ENCODE results near the gene EFS.
"Not testable (repeated sequence)": the region's sequence is repeated elsewhere in the genome, so short reads cannot be mapped to it uniquely, and the experiment has no call there.

The EFS gene

DNA sequence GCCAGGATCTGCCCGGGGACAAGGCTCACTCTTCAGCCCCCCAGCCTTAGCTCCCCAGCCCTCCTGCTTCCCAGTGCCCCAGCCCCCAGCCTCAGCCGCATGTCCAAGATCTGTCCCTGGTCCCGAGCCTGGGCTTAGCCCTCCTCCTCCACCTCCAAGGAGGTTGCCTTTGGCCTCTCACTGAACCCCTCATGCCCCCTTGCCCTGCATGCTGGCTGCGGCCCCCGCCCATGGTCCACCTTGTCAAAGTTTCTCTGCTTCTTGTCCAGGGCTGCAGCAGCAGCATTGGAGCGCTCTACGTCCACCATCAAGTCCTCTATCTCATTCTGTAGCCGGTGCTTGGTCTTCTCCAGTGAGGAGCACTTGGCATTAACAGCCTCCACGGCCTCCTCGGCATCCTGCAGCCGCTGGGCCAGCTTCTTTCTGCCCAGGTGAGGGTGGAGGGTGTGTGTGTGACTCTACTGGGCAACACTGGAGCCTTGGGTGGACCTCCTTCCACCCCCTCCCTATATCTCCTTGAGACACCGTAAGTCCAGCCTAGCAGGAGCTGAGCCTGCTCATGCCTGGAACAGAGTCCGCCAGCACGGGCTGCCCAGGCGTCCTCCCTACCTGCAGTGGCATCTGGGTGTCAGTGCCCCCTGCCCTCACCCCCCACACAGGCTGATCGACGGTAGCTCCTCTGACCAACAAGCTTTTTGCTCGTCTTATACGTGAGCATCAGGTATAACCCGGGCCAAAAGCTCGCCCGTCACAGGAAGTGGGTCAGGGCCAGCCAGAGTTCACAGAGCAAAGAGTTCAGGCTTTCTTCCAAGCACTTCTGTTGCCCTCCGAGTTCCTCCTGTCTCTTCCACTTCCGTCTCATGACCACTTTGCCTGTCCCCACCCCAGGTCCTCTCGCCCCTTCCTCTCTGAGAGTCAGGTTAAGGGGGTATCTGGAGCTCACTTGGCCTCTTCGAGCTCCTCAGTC, 23.2 kb upstream of the EFS start:
- TF ChIP-seq ZNF274 (IDR thresholded peaks at IDR 0.05; ENCODE audit: low read depth, low read length): no peak
- no peak overlapping the region for H3K4me3 ChIP-seq (ENCODE audit: low read length)

DNA sequence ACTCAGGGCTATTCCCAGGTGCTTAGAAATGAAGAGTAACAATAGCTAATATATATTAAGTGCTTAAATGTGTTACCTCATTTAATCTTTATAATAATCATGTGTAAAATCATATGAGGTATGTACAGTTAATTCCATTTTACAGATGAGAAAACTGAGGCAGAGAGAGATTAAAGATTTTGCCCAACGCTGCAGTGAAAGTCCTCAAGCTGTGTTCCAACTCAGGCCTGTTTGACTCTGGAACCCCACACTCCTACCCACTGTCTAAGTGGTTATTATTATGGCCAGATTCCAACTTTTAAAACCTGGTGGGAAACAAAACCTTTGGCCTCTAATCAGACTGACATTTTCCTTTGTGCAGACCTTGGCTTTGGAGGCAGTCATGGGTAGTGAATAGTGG, 22.0 kb upstream of the EFS start:
- no peak overlapping the region for H3K4me3 ChIP-seq (ENCODE audit: low read length)
- no peak for TF ChIP-seq ZNF274 (IDR thresholded peaks at IDR 0.05; ENCODE audit: low read depth, low read length)

DNA sequence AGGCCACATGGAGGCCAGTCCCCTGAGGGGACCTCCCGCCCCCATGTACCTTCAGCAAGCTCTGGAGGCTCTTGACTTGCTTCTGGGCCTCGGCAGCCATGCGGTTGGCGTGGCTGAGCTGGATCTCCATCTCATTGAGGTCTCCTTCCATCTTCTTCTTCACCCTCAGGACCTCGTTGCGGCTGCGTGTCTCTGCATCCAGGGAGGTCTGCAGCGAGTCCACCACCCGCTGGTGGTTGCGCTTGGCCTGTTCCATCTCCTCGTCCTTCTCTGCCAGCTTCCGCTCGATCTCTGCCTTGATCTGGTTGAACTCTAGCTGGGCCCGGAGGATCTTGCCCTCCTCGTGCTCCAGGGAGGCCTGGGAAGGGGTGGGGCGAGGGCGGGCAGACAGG, 21.3 kb upstream of the EFS start:
- H3K4me3 ChIP-seq (ENCODE audit: low read length): not testable (repeated sequence)

DNA sequence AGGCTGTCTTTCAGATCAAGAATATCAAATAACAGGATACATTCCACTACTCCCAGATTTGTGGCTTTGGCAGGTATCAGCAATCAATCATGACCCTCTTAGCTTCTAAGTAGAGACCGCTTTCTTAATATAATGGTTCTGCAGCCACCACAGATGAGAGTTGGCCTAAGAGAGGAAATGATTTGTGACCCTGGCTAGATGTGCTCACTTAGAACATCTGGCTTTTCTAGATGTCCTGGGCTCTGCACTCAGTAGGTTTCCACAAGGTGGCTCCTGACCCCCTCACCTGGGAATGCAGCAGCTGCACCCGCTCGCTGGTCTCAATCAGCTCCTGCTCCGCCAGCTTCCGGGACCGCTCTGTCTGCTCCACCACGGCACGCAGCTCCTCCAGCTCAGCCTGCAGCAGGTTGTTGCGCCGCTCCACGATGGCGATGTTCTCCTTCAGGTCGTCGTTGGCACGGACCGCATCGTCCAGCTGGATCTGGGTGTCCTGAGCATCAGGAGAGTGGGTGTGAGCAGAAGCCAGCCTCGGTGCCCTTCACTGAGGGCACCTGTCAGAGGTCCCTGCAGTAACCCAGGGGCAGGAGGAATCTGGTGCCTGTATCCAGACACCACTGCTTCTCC, 20.8 kb upstream of the EFS start:
- no peak for TF ChIP-seq ZNF274 (IDR thresholded peaks at IDR 0.05; ENCODE audit: low read depth, low read length)
- no peak overlapping the region for H3K4me3 ChIP-seq (ENCODE audit: low read length)

DNA sequence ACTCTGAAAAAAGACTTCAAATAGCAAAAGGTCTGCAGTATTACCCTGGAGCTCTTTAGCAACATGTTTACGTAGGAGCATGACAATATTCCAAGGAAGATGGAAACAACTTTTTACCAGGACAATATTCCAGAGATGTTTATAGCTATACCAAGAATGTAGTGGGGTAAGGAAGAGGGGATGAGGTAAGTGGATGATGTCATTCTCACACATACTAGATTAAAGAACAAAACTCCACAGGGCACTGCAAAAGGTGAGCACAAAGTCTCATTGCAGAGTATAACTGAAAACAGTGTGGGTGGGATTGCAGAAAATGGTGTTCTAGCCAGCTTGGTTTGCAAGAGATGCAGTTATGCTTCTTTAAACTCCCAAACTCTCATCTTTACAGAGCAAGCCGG, 20.3 kb upstream of the EFS start:
- no peak overlapping the region for H3K4me3 ChIP-seq (ENCODE audit: low read length)
- no peak for TF ChIP-seq ZNF274 (IDR thresholded peaks at IDR 0.05; ENCODE audit: low read depth, low read length)

DNA sequence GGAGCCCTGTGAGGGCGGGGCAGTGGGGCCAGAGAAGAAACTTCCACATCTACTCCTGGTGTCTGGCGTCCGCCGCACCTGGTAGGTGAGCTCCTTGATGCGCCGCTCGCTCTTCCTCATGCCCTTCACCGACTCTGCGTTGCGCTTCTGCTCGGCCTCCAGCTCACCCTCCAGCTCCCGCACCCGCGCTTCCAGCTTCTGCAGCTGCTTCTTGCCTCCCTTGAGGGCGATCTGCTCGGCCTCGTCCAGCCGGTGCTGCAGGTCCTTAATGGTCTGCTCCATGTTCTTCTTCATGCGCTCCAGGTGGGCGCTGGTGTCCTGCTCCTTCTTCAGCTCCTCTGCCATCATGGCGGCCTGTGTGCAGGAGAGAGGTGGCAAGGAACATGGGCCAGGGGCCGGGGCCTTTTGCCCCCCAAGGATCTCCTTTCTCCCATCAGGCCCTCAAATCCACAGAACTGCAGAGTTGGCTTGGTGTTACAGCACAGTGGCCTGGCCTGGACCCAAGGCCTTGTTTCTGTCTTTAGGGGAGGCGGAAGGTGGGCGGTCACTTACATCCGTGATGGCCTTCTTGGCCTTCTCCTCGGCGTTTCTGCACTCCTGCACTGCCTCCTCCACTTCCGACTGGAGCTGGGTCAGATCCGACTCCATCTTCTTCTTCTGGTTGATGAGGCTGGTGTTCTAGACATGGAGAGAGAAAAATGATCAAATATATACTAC, 19.6 kb upstream of the EFS start:
- TF ChIP-seq ZNF274 (IDR thresholded peaks at IDR 0.05; ENCODE audit: low read depth, low read length): no peak
- H3K4me3 ChIP-seq (ENCODE audit: low read length): no peak overlapping the region

DNA sequence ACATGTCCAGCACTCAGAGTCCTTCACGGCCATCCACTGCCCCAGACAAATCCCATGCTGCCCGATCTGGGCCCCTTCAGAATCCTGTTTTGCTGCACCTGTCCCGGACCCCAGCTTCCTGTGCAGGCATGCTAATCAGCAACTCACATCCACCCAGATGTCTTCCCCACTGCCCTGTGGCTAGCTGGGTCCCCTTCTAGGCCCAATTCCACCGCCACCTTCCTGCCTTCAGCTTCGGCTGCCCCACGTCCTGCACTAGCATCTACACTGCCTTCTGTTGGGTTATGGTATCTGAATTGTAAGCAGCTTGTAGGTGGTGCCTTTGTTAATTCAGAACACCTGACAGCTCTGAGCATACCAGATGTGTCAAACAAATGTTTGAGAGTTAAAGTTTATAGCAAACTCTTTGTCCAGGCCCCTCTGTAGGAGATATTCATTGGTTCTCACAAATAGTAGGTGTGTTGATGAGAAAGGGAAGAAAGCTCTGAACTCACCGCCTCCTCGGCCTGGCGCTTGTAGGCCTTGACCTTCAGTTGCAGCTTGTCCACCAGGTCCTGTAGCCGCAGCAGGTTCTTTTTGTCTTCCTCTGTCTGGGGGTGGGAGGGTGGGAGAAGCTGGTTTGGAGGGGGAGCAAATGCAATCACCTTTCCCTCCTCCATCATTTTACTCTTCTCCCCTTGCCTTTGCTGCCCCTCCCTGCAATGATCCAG, 17.9 kb upstream of the EFS start:
- no peak overlapping the region for H3K4me3 ChIP-seq (ENCODE audit: low read length)
- TF ChIP-seq ZNF274 (IDR thresholded peaks at IDR 0.05; ENCODE audit: low read depth, low read length): no peak

DNA sequence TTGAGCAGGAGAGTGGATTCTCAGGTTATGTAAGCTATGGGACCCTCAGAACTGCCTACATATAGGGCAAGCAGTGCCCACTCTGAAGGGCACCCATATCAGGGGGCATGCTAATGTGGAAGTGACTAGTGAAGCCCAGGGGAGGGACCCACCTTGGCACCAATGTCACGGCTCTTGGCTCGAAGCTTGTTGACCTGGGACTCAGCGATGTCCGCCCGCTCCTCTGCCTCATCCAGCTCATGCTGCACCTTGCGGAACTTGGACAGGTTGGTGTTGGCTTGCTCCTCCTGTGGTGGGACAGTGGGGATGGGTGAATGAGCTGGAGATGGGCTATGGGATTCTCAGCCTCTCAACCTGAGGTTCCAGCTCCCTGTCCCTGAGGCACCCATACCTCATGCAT, 17.3 kb upstream of the EFS start:
- no peak for TF ChIP-seq ZNF274 (IDR thresholded peaks at IDR 0.05; ENCODE audit: low read depth, low read length)
- H3K4me3 ChIP-seq (ENCODE audit: low read length): no peak overlapping the region

DNA sequence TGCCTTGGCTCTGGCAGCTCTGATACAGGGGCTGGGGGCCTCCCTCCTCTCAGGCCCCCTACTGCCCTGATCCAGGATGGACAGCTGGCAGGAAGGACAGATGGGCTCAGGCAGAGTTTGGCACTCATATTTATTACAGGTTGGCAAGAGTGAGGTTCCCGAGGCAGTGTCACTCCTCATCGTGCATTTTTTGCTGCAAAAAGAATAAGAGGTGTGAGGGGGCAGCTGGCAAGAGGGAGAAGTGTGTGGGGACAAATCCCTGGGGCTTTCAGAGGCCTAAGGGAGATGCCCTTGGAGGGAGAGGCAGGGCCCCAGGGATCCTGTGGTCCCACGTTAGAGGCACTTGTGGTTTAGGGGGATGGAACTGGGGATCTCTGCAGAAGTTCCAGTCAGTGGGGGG, 16.9 kb upstream of the EFS start:
- no peak overlapping the region for H3K4me3 ChIP-seq (ENCODE audit: low read length)
- no peak for TF ChIP-seq ZNF274 (IDR thresholded peaks at IDR 0.05; ENCODE audit: low read depth, low read length)

DNA sequence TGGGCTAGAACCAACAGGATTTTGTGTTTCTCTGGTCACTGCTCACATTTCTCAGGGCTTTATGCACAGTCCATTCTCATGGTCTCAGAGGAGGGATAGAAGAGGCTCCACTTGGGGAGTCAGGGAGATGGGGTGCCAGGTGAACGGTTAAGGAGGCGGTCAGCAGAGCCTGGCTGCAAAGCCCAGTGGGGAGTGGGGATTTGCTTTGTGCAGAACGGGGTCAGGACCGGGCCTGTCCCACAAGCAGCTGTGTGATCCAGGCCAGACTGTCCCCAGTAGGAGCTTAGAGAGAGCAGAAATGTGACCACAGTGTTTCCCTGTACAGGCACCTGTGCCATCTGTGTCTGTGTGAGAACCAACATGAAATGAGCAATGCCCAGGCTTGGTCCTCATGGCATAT, 16.0 kb upstream of the EFS start:
- no peak overlapping the region for H3K4me3 ChIP-seq (ENCODE audit: low read length)
- no peak for TF ChIP-seq ZNF274 (IDR thresholded peaks at IDR 0.05; ENCODE audit: low read depth, low read length)

DNA sequence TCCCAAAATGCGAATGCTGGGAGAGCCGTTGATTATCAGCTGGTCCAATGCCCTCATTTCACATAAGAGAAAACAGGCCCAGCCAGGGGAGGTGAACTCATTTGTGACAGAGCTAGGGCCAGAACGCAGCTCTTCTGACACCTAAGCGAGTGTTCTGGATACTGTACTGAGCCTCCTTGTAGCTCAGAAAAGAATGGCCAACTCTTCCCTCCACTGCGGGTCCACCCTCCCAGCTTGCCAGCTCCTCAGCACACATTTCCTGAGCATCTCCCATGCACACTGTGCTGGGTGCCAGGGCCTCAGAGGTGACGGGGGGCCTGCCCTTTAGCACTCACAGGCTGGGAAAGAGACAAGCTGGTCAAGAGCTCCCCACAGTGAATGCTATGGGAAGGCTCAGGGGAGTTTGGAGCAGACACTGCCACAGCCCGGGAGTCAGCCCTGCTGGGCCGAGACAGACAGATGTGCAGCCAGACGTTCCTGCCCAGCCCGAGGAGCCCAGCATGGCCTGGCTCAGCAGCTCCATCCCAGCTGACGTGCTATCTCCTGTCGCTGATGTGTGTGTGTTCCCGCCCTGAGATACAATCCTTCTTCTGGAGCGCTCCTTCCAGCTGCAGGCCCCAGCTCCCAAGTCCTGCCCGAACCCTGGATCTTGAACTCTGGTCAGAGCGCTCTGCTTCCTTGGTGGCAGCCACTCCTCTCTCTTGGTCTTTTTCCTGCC, 15.4 kb upstream of the EFS start:
- no peak overlapping the region for H3K4me3 ChIP-seq (ENCODE audit: low read length)
- no peak for TF ChIP-seq ZNF274 (IDR thresholded peaks at IDR 0.05; ENCODE audit: low read depth, low read length)

DNA sequence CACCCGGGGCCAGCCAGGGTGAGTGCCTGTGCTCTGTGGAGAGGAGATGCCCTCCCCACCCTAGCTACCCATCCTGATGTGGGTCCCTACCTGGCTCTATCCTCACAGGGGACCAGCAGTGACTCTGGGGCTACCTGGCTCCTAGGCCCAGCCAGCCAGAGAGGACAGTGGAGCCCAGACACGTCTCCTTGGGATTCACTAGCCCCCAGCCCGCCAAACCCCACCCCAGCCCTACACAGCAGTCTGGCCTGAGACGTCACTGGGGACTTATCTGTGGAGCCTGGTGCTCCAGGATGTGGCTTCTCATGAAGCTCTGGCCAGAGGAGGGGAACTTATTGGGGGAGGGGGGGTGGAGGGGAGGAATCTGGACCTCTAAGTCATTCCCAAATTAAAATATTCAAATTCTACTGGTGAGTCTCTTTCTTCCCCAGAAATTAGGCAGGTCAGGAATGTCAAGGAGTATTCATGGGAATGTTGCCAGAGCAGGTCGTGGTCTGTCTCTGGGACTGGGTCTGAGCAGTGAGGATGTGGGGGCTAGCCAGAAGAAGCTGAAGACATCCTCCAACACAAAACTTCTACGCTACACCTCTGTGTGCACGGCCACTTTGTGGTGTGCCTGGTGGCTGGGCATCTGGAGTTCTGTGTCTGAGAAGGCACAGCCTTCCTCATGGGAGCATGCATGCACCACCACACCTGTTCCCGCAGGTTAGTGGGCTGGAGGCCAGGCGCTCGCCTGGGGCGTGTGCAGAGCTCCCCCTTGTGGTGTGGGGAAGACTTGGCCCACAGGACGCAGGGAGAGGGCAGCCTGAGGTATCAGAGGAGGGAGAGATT, 14.6 kb upstream of the EFS start:
- no peak overlapping the region for H3K4me3 ChIP-seq (ENCODE audit: low read length)
- no peak for TF ChIP-seq ZNF274 (IDR thresholded peaks at IDR 0.05; ENCODE audit: low read depth, low read length)

Measured in GM08714 (cell line).